Lung (tissue), 12 donors: ENCODE data around the gene PCSK9. TPM values are rescaled to one million over a fixed set of nuclear protein-coding genes. Genes with fewer than 3 reads are reported as not detected.

ENCODE experiments used
- ATAC-seq: fragments of 200-7000 bp; cut with Tn5 transposase; one replicate; pipeline ENCODE4 v1.9.1; 2020; ENCODE audit warnings: moderate number of reproducible peaks; ENCODE audit not compliant: insufficient read depth, low FRiP score
- DNase-seq, 3 donors: peaks; one replicate each; pipeline ENCODE4 v3.0.0-alpha.2; 2013 to 2017
- H3K27ac ChIP-seq, 2 donors: one replicate each; pipeline ENCODE4 v1.5.1; 2013; ENCODE audit warnings: mild to moderate bottlenecking in 2 of 2, moderate library complexity in 2 of 2, control low read depth in 1 of 2, inconsistent platforms in 1 of 2, low read depth in 1 of 2, low read length in 1 of 2
- H3K27me3 ChIP-seq, 3 donors: one replicate each; pipeline ENCODE4 v1.5.1; 2013; ENCODE audit warnings: low read length in 2 of 3; ENCODE audit not compliant: control insufficient read depth in 3 of 3, insufficient read depth in 3 of 3
- H3K36me3 ChIP-seq, 4 donors: one replicate each; pipeline ENCODE4 v1.5.1; 2013; ENCODE audit warnings: low read length in 4 of 4, mild to moderate bottlenecking in 1 of 4, moderate library complexity in 1 of 4; ENCODE audit not compliant: control insufficient read depth in 4 of 4, insufficient read depth in 4 of 4
- H3K4me1 ChIP-seq, 5 donors: one replicate each; pipeline ENCODE4 v1.5.1; 2013; ENCODE audit warnings: low read length in 5 of 5, mild to moderate bottlenecking in 2 of 5, moderate library complexity in 1 of 5; ENCODE audit not compliant: control insufficient read depth in 5 of 5, insufficient read depth in 5 of 5
- H3K4me3 ChIP-seq: one replicate; pipeline ENCODE4 v1.5.1; 2013; ENCODE audit warnings: mild to moderate bottlenecking, control low read depth, moderate library complexity
- H3K9ac ChIP-seq, 2 donors: one replicate each; pipeline ENCODE4 v1.5.1; 2013; ENCODE audit warnings: low read length in 2 of 2, control low read depth in 1 of 2; ENCODE audit not compliant: insufficient read depth in 1 of 2
- H3K9me3 ChIP-seq, 4 donors: one replicate each; pipeline ENCODE4 v1.5.1; 2013; ENCODE audit warnings: low read length in 3 of 4, mild to moderate bottlenecking in 1 of 4, moderate library complexity in 1 of 4; ENCODE audit not compliant: control insufficient read depth in 4 of 4, insufficient read depth in 3 of 4
- WGBS, 2 donors: extraction: QIAGEN DNeasy Blood & Tissue Kit; methylation state at CpG; one replicate each; pipeline ENCODE4 v1.1.7; 2013; 5-methylcytosine and 5-hydroxymethylcytosine counted together
- polyA plus RNA-seq, 2 donors: library from polyadenylated mRNA; stranded (reverse); fragments of 200-250 nt; gene quantifications; one replicate each; pipeline ENCODE4 v1.2.1, GENCODE V29; 2013
- total RNA-seq, 2 donors: library from RNA; depleted of rRNA in 1 of 2; stranded (reverse); fragments of >200 nt in 1 of 2; gene quantifications; one replicate each; pipeline ENCODE4 v1.2.1, GENCODE V29; 2014 to 2021
- TF ChIP-seq, protein P1 (sequence below): IDR thresholded peaks from 2 replicates; pipeline ENCODE4 v1.5.1; 2012; ENCODE audit warnings: mild to moderate bottlenecking; ENCODE audit errors: control extremely low read depth, extremely low read depth
- donor health status: control.
- donor health status: control.
- donor health status: Bipolar disorder and iron deficiency.
- donor health status: healthy.
- donor health status: DM: yes; HTN: yes; CAD: no.

Gene PCSK9
- total and polyA plus RNA-seq, 4 donors = 13.0 to 47.2 (median 21.0) TPM

DNA sequence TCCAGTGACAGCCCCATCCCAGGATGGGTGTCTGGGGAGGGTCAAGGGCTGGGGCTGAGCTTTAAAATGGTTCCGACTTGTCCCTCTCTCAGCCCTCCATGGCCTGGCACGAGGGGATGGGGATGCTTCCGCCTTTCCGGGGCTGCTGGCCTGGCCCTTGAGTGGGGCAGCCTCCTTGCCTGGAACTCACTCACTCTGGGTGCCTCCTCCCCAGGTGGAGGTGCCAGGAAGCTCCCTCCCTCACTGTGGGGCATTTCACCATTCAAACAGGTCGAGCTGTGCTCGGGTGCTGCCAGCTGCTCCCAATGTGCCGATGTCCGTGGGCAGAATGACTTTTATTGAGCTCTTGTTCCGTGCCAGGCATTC lies 24.2 kb downstream of the PCSK9 start:
- ATAC-seq (no peak), DNase-seq (no peak)
- Histone ChIP-seq H3K4me1 (peaks cover 0 to 5% (median 3%) of the 10 kb centered on the region in 5 donors), H3K27ac (no peak overlapping the region), H3K27me3 (no peaks in the 10 kb centered on the region), H3K9ac (no peak overlapping the region), H3K36me3 (peaks cover 0 to 10% (median 5%) of the 10 kb centered on the region in 4 donors), H3K9me3 (peaks cover 0 to 2% (median 0%) of the 10 kb centered on the region in 4 donors), H3K4me3 (no peak overlapping the region)
- TF ChIP-seq, protein P1, sequence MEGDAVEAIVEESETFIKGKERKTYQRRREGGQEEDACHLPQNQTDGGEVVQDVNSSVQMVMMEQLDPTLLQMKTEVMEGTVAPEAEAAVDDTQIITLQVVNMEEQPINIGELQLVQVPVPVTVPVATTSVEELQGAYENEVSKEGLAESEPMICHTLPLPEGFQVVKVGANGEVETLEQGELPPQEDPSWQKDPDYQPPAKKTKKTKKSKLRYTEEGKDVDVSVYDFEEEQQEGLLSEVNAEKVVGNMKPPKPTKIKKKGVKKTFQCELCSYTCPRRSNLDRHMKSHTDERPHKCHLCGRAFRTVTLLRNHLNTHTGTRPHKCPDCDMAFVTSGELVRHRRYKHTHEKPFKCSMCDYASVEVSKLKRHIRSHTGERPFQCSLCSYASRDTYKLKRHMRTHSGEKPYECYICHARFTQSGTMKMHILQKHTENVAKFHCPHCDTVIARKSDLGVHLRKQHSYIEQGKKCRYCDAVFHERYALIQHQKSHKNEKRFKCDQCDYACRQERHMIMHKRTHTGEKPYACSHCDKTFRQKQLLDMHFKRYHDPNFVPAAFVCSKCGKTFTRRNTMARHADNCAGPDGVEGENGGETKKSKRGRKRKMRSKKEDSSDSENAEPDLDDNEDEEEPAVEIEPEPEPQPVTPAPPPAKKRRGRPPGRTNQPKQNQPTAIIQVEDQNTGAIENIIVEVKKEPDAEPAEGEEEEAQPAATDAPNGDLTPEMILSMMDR = no peak
- WGBS, 2 donors = 91 to 95% methylated on average over 9 of the region's 9 CpGs

DNA sequence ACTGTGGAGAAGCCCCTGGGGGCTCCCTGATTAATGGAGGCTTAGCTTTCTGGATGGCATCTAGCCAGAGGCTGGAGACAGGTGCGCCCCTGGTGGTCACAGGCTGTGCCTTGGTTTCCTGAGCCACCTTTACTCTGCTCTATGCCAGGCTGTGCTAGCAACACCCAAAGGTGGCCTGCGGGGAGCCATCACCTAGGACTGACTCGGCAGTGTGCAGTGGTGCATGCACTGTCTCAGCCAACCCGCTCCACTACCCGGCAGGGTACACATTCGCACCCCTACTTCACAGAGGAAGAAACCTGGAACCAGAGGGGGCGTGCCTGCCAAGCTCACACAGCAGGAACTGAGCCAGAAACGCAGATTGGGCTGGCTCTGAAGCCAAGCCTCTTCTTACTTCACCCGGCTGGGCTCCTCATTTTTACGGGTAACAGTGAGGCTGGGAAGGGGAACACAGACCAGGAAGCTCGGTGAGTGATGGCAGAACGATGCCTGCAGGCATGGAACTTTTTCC lies 24.8 kb downstream of the PCSK9 start:
- peaks cover 4 to 13% (median 7%) of the 10 kb centered on the region in 4 donors for H3K36me3 ChIP-seq
- H3K9ac ChIP-seq = no peak overlapping the region
- DNase-seq = peak in 2 of 3 donors; percentile 21 to 44
- peak overlapping the region; percentile 18 to 86 for H3K27ac ChIP-seq
- peaks cover 0 to 5% (median 3%) of the 10 kb centered on the region in 5 donors for H3K4me1 ChIP-seq
- TF ChIP-seq, protein P1 = no peak
- no peaks in the 10 kb centered on the region for H3K27me3 ChIP-seq
- H3K4me3 ChIP-seq = no peak overlapping the region
- H3K9me3 ChIP-seq = peaks cover 0 to 2% (median 0%) of the 10 kb centered on the region in 4 donors
- no peak for ATAC-seq
- 54 to 67% methylated on average over 12 of the region's 12 CpGs for WGBS, 2 donors

DNA sequence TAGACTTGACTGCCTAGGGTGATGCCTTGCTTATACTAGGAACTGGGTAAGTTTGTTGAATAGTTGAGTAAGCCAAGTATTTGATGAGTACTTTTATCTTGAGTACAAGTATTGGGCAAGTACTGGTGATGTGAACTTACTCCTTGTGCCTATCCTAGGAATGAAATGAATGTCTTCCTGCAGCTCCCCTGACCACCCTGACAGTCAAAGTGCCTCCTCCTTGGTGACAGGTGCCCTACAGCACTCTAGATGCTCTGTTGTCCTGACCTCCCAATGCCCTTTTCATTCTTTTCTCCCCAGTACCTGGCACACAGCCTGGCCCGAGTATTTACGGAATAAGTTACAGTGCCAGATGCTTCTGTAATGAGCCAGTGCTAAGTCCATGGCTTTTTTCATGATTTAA lies 25.5 kb downstream of the PCSK9 start:
- peak overlapping the region; percentile 8 to 86 for H3K27ac ChIP-seq
- DNase-seq = no peak
- ATAC-seq = peak; percentile 35
- H3K27me3 ChIP-seq = no peaks in the 10 kb centered on the region
- H3K9ac ChIP-seq = no peak overlapping the region
- H3K36me3 ChIP-seq = peaks cover 4 to 15% (median 10%) of the 10 kb centered on the region in 4 donors
- 45 to 84% methylated on average over 2 of the region's 2 CpGs for WGBS, 2 donors
- H3K4me3 ChIP-seq = no peak overlapping the region
- peaks cover 0 to 2% (median 0%) of the 10 kb centered on the region in 4 donors for H3K9me3 ChIP-seq
- TF ChIP-seq, protein P1 = no peak
- H3K4me1 ChIP-seq = peaks cover 0 to 5% (median 3%) of the 10 kb centered on the region in 5 donors

DNA sequence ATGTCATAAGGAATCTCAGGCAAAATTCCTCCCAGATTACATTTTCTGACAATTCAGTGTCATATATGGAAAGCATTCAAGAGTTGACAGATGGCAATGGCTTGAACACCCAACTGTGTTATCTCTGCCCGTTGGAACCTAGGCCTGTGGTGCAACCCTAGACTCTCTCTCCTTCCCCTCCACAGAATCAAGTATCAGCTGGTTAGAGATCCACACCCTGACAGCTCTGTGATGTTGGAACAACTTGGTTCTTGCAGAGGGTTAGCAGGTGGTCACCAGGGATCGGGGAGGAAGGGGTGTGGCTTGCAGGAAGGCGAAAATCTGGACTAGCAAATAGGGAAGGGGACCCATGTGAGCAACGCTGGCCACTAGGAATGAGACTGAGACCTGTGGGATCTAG lies 26.3 kb downstream of the PCSK9 start:
- no peak overlapping the region for H3K4me3 ChIP-seq
- H3K27ac ChIP-seq = peak overlapping the region in 1 of 2 donors; percentile 86
- ATAC-seq = no peak
- no peaks in the 10 kb centered on the region for H3K27me3 ChIP-seq
- no peak overlapping the region for H3K9ac ChIP-seq
- peaks cover 0 to 5% (median 3%) of the 10 kb centered on the region in 5 donors for H3K4me1 ChIP-seq
- peaks cover 0 to under 1% (median 0%) of the 10 kb centered on the region in 4 donors for H3K9me3 ChIP-seq
- 83 to 87% methylated on average over 4 of the region's 4 CpGs for WGBS, 2 donors
- TF ChIP-seq, protein P1 = no peak
- H3K36me3 ChIP-seq = peaks cover 4 to 21% (median 14%) of the 10 kb centered on the region in 4 donors
- no peak for DNase-seq
